B cell (primary cell): ENCODE results near the gene CNTN2. TPM values are rescaled to one million over a fixed set of nuclear protein-coding genes. Genes with fewer than 3 reads are reported as not detected.

Source experiments
- ATAC-seq: fragments of 200-7000 bp; cut with Tn5 transposase; one replicate; pipeline ENCODE4 v1.10.0; 2021; ENCODE audit warnings: low read depth, mild to moderate bottlenecking, moderate number of reproducible peaks, moderate library complexity
- CTCF ChIA-PET: fragments of 350-600 bp; sonication (Branson Sonifier 250); formaldehyde crosslinking; loops from one replicate; lab custom pipeline; 2021; ENCODE audit warnings: antibody characterized with exemption, inconsistent platforms; lab: Charles Lee
- POLR2A ChIA-PET: fragments of 350-600 bp; sonication (Branson Sonifier 250); formaldehyde crosslinking; loops from one replicate; lab custom pipeline; 2021; ENCODE audit warnings: antibody characterized with exemption; lab: Charles Lee
- DNase-seq: peaks from one replicate; pipeline ENCODE4 v3.0.0; 2013
- H2AFZ ChIP-seq: 2 replicates; pipeline ENCODE4 v1.6.1; 2012; ENCODE audit warnings: mild to moderate bottlenecking, low read depth, low read length; ENCODE audit not compliant: insufficient read depth, poor library complexity, severe bottlenecking
- H3K27ac ChIP-seq, 2 donors: 1 replicate in 1 of 2; 2 replicates in 1 of 2; pipeline ENCODE4 v1.5.1; 2012 to 2013; ENCODE audit warnings: low read length in 2 of 2, mild to moderate bottlenecking in 2 of 2, moderate library complexity in 1 of 2
- H3K27me3 ChIP-seq, 4 experiments: fragments of 200-600 bp in 1 of 4; sonication (generic) in 1 of 4; replicated peaks in 1 of 4; 1 replicate in 2 of 4; 2 replicates in 2 of 4; pipeline versions ENCODE4 v1.6.1 to v1.7.0; 2013 to 2016; ENCODE audit warnings: low read length in 3 of 4, mild to moderate bottlenecking in 2 of 4, mixed read lengths in 1 of 4, moderate library complexity in 1 of 4; ENCODE audit not compliant: insufficient read depth in 4 of 4, control insufficient read depth in 3 of 4; ENCODE audit errors: control extremely low read depth in 1 of 4
- H3K36me3 ChIP-seq, 2 experiments: replicated peaks in 1 of 2; 1 replicate in 1 of 2; 2 replicates in 1 of 2; pipeline versions ENCODE4 v1.6.1 to v1.7.1; 2013; ENCODE audit warnings: low read length in 1 of 2; ENCODE audit not compliant: insufficient read depth in 2 of 2, control insufficient read depth in 1 of 2; ENCODE audit errors: control extremely low read depth in 1 of 2, extremely low read depth in 1 of 2
- H3K4me1 ChIP-seq, 2 donors: fragments of 200-600 bp in 1 of 2; sonication (generic) in 1 of 2; 1 replicate in 1 of 2; 2 replicates in 1 of 2; pipeline versions ENCODE4 v1.5.1 to v1.6.1; 2013 to 2017; ENCODE audit warnings: low read length in 2 of 2; ENCODE audit not compliant: control insufficient read depth in 2 of 2, insufficient read depth in 2 of 2
- H3K4me2 ChIP-seq: replicated peaks from 2 replicates; pipeline ENCODE3; 2012; ENCODE audit warnings: mild to moderate bottlenecking, low read depth, low read length; ENCODE audit not compliant: poor library complexity, severe bottlenecking
- H3K4me3 ChIP-seq, 5 experiments: fragments of 200-600 bp in 1 of 5; sonication (generic) in 1 of 5; 1 replicate in 3 of 5; 2 replicates in 2 of 5; pipeline versions ENCODE4 v1.5.1 to v1.7.0; 2011 to 2016; ENCODE audit warnings: low read length in 4 of 5, mild to moderate bottlenecking in 4 of 5, low read depth in 2 of 5, control low read depth in 1 of 5, moderate library complexity in 1 of 5; ENCODE audit not compliant: insufficient read depth in 1 of 5; ENCODE audit errors: control extremely low read depth in 1 of 5, extremely low read depth in 1 of 5
- H3K79me2 ChIP-seq: fragments of 200-600 bp; sonication (generic); one replicate; pipeline ENCODE4 v1.6.0; 2016; ENCODE audit warnings: low read length; ENCODE audit not compliant: control insufficient read depth, insufficient read depth
- H3K9ac ChIP-seq: fragments of 200-600 bp; sonication (generic); 2 replicates; pipeline ENCODE4 v1.6.1; 2017; ENCODE audit warnings: mild to moderate bottlenecking, low read length, moderate library complexity
- H3K9me3 ChIP-seq, 3 donors: one replicate each; pipeline versions ENCODE4 v1.6.1 to v1.7.1; 2013; ENCODE audit warnings: low read length in 2 of 3; ENCODE audit not compliant: control insufficient read depth in 2 of 3, insufficient read depth in 1 of 3; ENCODE audit errors: control extremely low read depth in 1 of 3
- H4K20me1 ChIP-seq: 2 replicates; pipeline ENCODE4 v1.6.0; 2012; ENCODE audit warnings: mild to moderate bottlenecking, low read length; ENCODE audit not compliant: insufficient read depth, control insufficient read depth, poor library complexity, severe bottlenecking
- H3K27ac Mint-ChIP-seq: one replicate; pipeline ENCODE4 v1.8.0; 2021; ENCODE audit warnings: mixed read lengths
- H3K27me3 Mint-ChIP-seq: one replicate; pipeline ENCODE4 v1.8.0; 2021; ENCODE audit warnings: mixed read lengths
- H3K4me1 Mint-ChIP-seq: one replicate; pipeline ENCODE4 v1.8.0; 2021; ENCODE audit warnings: mixed read lengths
- H3K4me3 Mint-ChIP-seq: one replicate; pipeline ENCODE4 v1.8.0; 2021; ENCODE audit warnings: mixed read lengths
- H3K9me3 Mint-ChIP-seq: one replicate; pipeline ENCODE4 v1.8.0; 2022; ENCODE audit warnings: mixed read lengths; ENCODE audit not compliant: insufficient read depth
- CTCF ChIP-seq: fragments of 200-600 bp; IDR thresholded peaks from one replicate; pipeline ENCODE4 v1.8.0; 2022; ENCODE audit warnings: antibody characterized with exemption, mild to moderate bottlenecking
- EZH2 ChIP-seq: IDR thresholded peaks from 2 replicates; pipeline ENCODE4 v1.6.1; 2012; ENCODE audit warnings: borderline replicate concordance, low read depth, mild to moderate bottlenecking, moderate library complexity, low read length; ENCODE audit not compliant: insufficient read depth, poor library complexity, severe bottlenecking
- WGBS: methylation state at CpG from one replicate; pipeline ENCODE4 v1.1.5; 2013; ENCODE audit warnings: missing lambda C conversion rate; ENCODE audit not compliant: insufficient coverage; 5-methylcytosine and 5-hydroxymethylcytosine counted together
- intact Hi-C: fragments of 100-400 bp; cut with micrococcal nuclease; formaldehyde crosslinking; loops from one replicate; pipeline ENCODE4 v1.10.0; 2022
- polyA plus RNA-seq: library from polyadenylated mRNA; depleted of rRNA; stranded (reverse); fragments of >200 nt; gene quantifications from 2 replicates; pipeline ENCODE4 v1.2.3, GENCODE V29; 2012
- total RNA-seq, 2 donors: library from RNA; stranded (reverse); fragments of 120-200 nt in 1 of 2; gene quantifications; 1 replicate in 1 of 2; 2 replicates in 1 of 2; pipeline versions ENCODE4 v1.2.3 to v1.2.4, GENCODE V29; 2013 to 2022

CNTN2 gene
- total and polyA plus RNA-seq, 2 donors (not counting 1 experiment from before 2014, with no cell fraction given) = not detected

GRCh38 chr1:204994086-204994862 is 48.7 kb upstream of the CNTN2 start:
- no peak for TF ChIP-seq EZH2
- no peak for ATAC-seq
- 100% methylated on average over 6 of the region's 10 CpGs for WGBS
- H3K9me3 ChIP-seq = no peaks in the 10 kb centered on the region
- no peak overlapping the region for H3K9ac ChIP-seq
- no peaks in the 10 kb centered on the region for H3K27me3 ChIP-seq
- POLR2A ChIA-PET = interaction anchor here (0.6 kb wide), 1 partner anchor 90 kb away, joined by 10 read pairs; no protein-coding TSS in a partner anchor
- H3K4me2 ChIP-seq = no peak overlapping the region
- peaks cover 22% of the 10 kb centered on the region for H3K4me1 Mint-ChIP-seq
- H3K36me3 ChIP-seq = no peaks in the 10 kb centered on the region
- H3K79me2 ChIP-seq = no peaks in the 10 kb centered on the region
- no peak overlapping the region for H3K27ac Mint-ChIP-seq
- no peak overlapping the region for H2AFZ ChIP-seq
- H3K4me3 ChIP-seq = no peak overlapping the region
- H3K4me3 Mint-ChIP-seq = no peak overlapping the region
- H3K9me3 Mint-ChIP-seq = no peaks in the 10 kb centered on the region
- peaks cover 15 to 21% of the 10 kb centered on the region in 2 donors for H3K4me1 ChIP-seq
- H4K20me1 ChIP-seq = no peaks in the 10 kb centered on the region
- no peak for DNase-seq
- CTCF ChIA-PET = interaction anchor here (0.5 to 2.5 kb wide), 3 partner anchors 27 to 67 kb away, joined by 3 to 14 read pairs (median 4); no protein-coding TSS in a partner anchor
- peaks cover 3% of the 10 kb centered on the region for H3K27me3 Mint-ChIP-seq
- H3K27ac ChIP-seq = no peak overlapping the region
- intact Hi-C loops = no loop called here

GRCh38 chr1:204996981-204997380 is 46.0 kb upstream of the CNTN2 start:
- no peak for TF ChIP-seq EZH2
- no peak for TF ChIP-seq CTCF
- Histone ChIP-seq H2AFZ (no peak overlapping the region), H3K4me3 (no peak overlapping the region), H3K9ac (no peak overlapping the region), H3K27me3 (no peaks in the 10 kb centered on the region), H3K79me2 (no peaks in the 10 kb centered on the region), H3K4me2 (no peak overlapping the region), H3K36me3 (no peaks in the 10 kb centered on the region), H4K20me1 (no peaks in the 10 kb centered on the region), H3K4me1 (peaks cover 10 to 11% of the 10 kb centered on the region in 2 donors), H3K27ac (no peak overlapping the region), H3K9me3 (no peaks in the 10 kb centered on the region)
- peaks cover 8% of the 10 kb centered on the region for H3K27me3 Mint-ChIP-seq
- H3K4me3 Mint-ChIP-seq = no peak overlapping the region
- ChIA-PET CTCF (interaction anchor here (2.8 kb wide), 1 partner anchor 65 kb away, joined by 6 read pairs; no protein-coding TSS in a partner anchor), POLR2A (no interaction called here)
- H3K4me1 Mint-ChIP-seq = peaks cover 16% of the 10 kb centered on the region
- WGBS = 92% methylated on average over 21 of the region's 22 CpGs
- intact Hi-C loops = no loop called here
- no peak overlapping the region for H3K27ac Mint-ChIP-seq
- no peaks in the 10 kb centered on the region for H3K9me3 Mint-ChIP-seq
- ATAC-seq = no peak
- no peak for DNase-seq
